AG04450 (cell line): ENCODE results near the gene FAM168A. TPM values are rescaled to one million over a fixed set of nuclear protein-coding genes. Genes with fewer than 3 reads are reported as not detected.

Source experiments
- CTCF ChIA-PET: fragments of 300-600, 350-600 bp; formaldehyde crosslinking; extraction: SDS; loops from one replicate; lab custom pipeline; 2022; ENCODE audit warnings: antibody characterized with exemption, inconsistent platforms; lab: Charles Lee
- POLR2A ChIA-PET: fragments of 350-600 bp; formaldehyde crosslinking; extraction: SDS; loops from one replicate; lab custom pipeline; 2021; ENCODE audit warnings: antibody characterized with exemption, inconsistent platforms; lab: Yijun Ruan, JAX
- DNase-seq: peaks from one replicate; pipeline ENCODE4 v3.0.0-alpha.2; 2011; ENCODE audit warnings: low read depth, low spot score
- H3K27ac ChIP-seq: one replicate; pipeline ENCODE4 v1.5.1; 2012; ENCODE audit warnings: low read depth, low read length, control low read depth
- H3K27me3 ChIP-seq: one replicate; pipeline ENCODE4 v1.6.0; 2012; ENCODE audit warnings: low read length; ENCODE audit not compliant: control insufficient read depth, insufficient read depth
- H3K4me3 ChIP-seq: 2 replicates; pipeline ENCODE4 v1.5.1; 2011; ENCODE audit warnings: mild to moderate bottlenecking, low read depth, low read length, control low read depth
- H3K9me3 ChIP-seq: 2 replicates; pipeline ENCODE4 v1.5.1; 2012; ENCODE audit warnings: low read length; ENCODE audit not compliant: control insufficient read depth, insufficient read depth
- CTCF ChIP-seq: IDR thresholded peaks from 2 replicates; pipeline ENCODE4 v1.5.1; 2011; ENCODE audit warnings: low read depth, low read length, control low read depth, inconsistent platforms
- polyA plus RNA-seq: library from polyadenylated mRNA; depleted of rRNA; stranded (reverse); fragments of >200 nt; gene quantifications from 2 replicates; pipeline ENCODE4 v1.2.3, GENCODE V29; 2011

Gene FAM168A
- polyA plus RNA-seq, 1 experiment: 21.3 TPM

GRCh38 chr11:73398721-73399120, 199.2 kb downstream of the FAM168A start:
- Histone ChIP-seq H3K9me3 (no peaks in the 10 kb centered on the region), H3K27ac (no peak overlapping the region), H3K27me3 (no peaks in the 10 kb centered on the region), H3K4me3 (no peak overlapping the region)
- ChIA-PET CTCF (interaction anchor here (1.2 kb wide), 1 partner anchor 262 kb away, joined by 5 read pairs; no protein-coding TSS in a partner anchor), POLR2A (no interaction called here)
- TF ChIP-seq CTCF: no peak
- DNase-seq: no peak

- POLR2A ChIA-PET: no interaction called here
- CTCF ChIA-PET: interaction anchor here (2.8 kb wide), 1 partner anchor 263 kb away, joined by 11 read pairs; no protein-coding TSS in a partner anchor
- H3K27me3 ChIP-seq: no peaks in the 10 kb centered on the region
These were observed 199.8 kb downstream of the FAM168A start for GRCh38 chr11:73398132-73398526.

GRCh38 chr11:73397468-73398131, 200.3 kb downstream of the FAM168A start:
- Histone ChIP-seq H3K4me3 (no peak overlapping the region), H3K27me3 (no peaks in the 10 kb centered on the region), H3K9me3 (no peaks in the 10 kb centered on the region), H3K27ac (no peak overlapping the region)
- no peak for DNase-seq
- ChIA-PET CTCF (interaction anchor here (0.8 to 2.8 kb wide), 4 partner anchors 46 to 263 kb away, joined by 3 to 19 read pairs (median 8); no protein-coding TSS in a partner anchor), POLR2A (no interaction called here)
- no peak for TF ChIP-seq CTCF

More at GRCh38 chr11:73398132-73398526, 199.8 kb downstream of the FAM168A start:
- no peak for DNase-seq
- H3K9me3 ChIP-seq: no peaks in the 10 kb centered on the region
- H3K27ac ChIP-seq: no peak overlapping the region
- no peak overlapping the region for H3K4me3 ChIP-seq
- TF ChIP-seq CTCF: no peak

- ChIA-PET POLR2A (no interaction called here), CTCF (interaction anchor here (0.8 to 2.8 kb wide), 5 partner anchors 46 to 264 kb away, joined by 3 to 19 read pairs (median 4); no protein-coding TSS in a partner anchor)
- H3K27ac ChIP-seq: no peak overlapping the region
- no peak overlapping the region for H3K4me3 ChIP-seq
- TF ChIP-seq CTCF: no peak
- H3K27me3 ChIP-seq: no peaks in the 10 kb centered on the region
- DNase-seq: no peak
- no peaks in the 10 kb centered on the region for H3K9me3 ChIP-seq
These were observed 200.9 kb downstream of the FAM168A start for GRCh38 chr11:73396985-73397384.

- H3K27me3 ChIP-seq: no peaks in the 10 kb centered on the region
- POLR2A ChIA-PET: no interaction called here
- no peaks in the 10 kb centered on the region for H3K9me3 ChIP-seq
- CTCF ChIA-PET: interaction anchor here (0.7 to 2.8 kb wide), 6 partner anchors 45 to 264 kb away, joined by 3 to 19 read pairs (median 4); no protein-coding TSS in a partner anchor
- TF ChIP-seq CTCF: no peak
- no peak overlapping the region for H3K27ac ChIP-seq
- DNase-seq: no peak
- H3K4me3 ChIP-seq: no peak overlapping the region
These were observed 201.5 kb downstream of the FAM168A start for GRCh38 chr11:73396251-73396930.
